GM12891 (cell line): ENCODE data around the gene PDE6A.
A peak's percentile ranks its signal among the peaks of the same experiment; 100 is the strongest.

Experiments
- DNase-seq: peaks from one replicate; pipeline ENCODE4 v3.0.0; 2011; ENCODE audit warnings: low spot score; ENCODE audit not compliant: insufficient read length
- FAIRE-seq: peaks from 2 replicates; lab custom pipeline; 2011; peaks lifted over from hg19 to GRCh38; lab: Jason Lieb, UNC
- PAX5 ChIP-seq: IDR thresholded peaks from 2 replicates; pipeline ENCODE4 v1.6.1; 2011; ENCODE audit warnings: low read length, moderate library complexity, mild to moderate bottlenecking; ENCODE audit not compliant: insufficient read depth, severe bottlenecking
- POLR2A ChIP-seq: IDR thresholded peaks from 2 replicates; pipeline ENCODE4 v1.6.1; 2011; ENCODE audit warnings: low read depth, low read length, control low read depth
- POLR2AphosphoS5 ChIP-seq: IDR thresholded peaks from 2 replicates; pipeline ENCODE4 v1.6.1; 2011; ENCODE audit warnings: low read depth, low read length, control low read depth
- POU2F2 ChIP-seq: IDR thresholded peaks from 2 replicates; pipeline ENCODE4 v1.6.1; 2011; ENCODE audit warnings: low read depth, mild to moderate bottlenecking, control low read depth, low read length, moderate library complexity
- SPI1 ChIP-seq: IDR thresholded peaks from 2 replicates; pipeline ENCODE4 v1.6.1; 2011; ENCODE audit warnings: low read depth, low read length, control low read depth
- TAF1 ChIP-seq: IDR thresholded peaks from 2 replicates; pipeline ENCODE4 v1.6.1; 2011; ENCODE audit warnings: low read depth, low read length, control low read depth

PDE6A gene

GRCh38 chr5:149822301-149822700 lies 122.3 kb downstream of the PDE6A start:
- FAIRE-seq, result no peak
- TF ChIP-seq TAF1 (no peak), POLR2AphosphoS5 (no peak), POU2F2 (no peak), PAX5 (no peak), POLR2A (no peak), SPI1 (no peak)

GRCh38 chr5:149820536-149821510 lies 123.8 kb downstream of the PDE6A start:
- no peak for DNase-seq
- TF ChIP-seq POLR2A (no peak), POLR2AphosphoS5 (no peak), POU2F2 (no peak), PAX5 (no peak), TAF1 (no peak), SPI1 (no peak)
- FAIRE-seq, result no peak

More at GRCh38 chr5:149822301-149822700, 122.3 kb downstream of the PDE6A start:
- no peak for DNase-seq

- no peak for TF ChIP-seq PAX5
- TF ChIP-seq SPI1, result no peak
- TF ChIP-seq POLR2AphosphoS5, result no peak
- TF ChIP-seq POU2F2, result no peak
- no peak for TF ChIP-seq TAF1
- no peak for TF ChIP-seq POLR2A
- DNase-seq, result no peak
- FAIRE-seq, result no peak
Measured at GRCh38 chr5:149820012-149820411, 124.6 kb downstream of the PDE6A start.

GRCh38 chr5:149818116-149818515 lies 126.5 kb downstream of the PDE6A start:
- DNase-seq (no peak), FAIRE-seq (peak; percentile 28)
- TF ChIP-seq POLR2AphosphoS5 (no peak), PAX5 (no peak), POLR2A (no peak), TAF1 (no peak), POU2F2 (no peak), SPI1 (no peak)

GRCh38 chr5:149817539-149818060 lies 127.0 kb downstream of the PDE6A start:
- FAIRE-seq (peak; percentile 13), DNase-seq (no peak)
- no peak for TF ChIP-seq POU2F2
- no peak for TF ChIP-seq POLR2AphosphoS5
- TF ChIP-seq SPI1, result no peak
- TF ChIP-seq PAX5, result no peak
- no peak for TF ChIP-seq POLR2A
- no peak for TF ChIP-seq TAF1

- peak; percentile 23 for FAIRE-seq
- TF ChIP-seq TAF1 (no peak), POU2F2 (no peak)
- no peak for DNase-seq
Measured at GRCh38 chr5:149816661-149817060, 127.9 kb downstream of the PDE6A start.

- TF ChIP-seq SPI1 (no peak), POLR2AphosphoS5 (no peak)
- FAIRE-seq (no peak), DNase-seq (no peak)
Measured at GRCh38 chr5:149811453-149811852, 133.1 kb downstream of the PDE6A start.

- no peak for DNase-seq
Measured at GRCh38 chr5:149810856-149811255, 133.7 kb downstream of the PDE6A start.

GRCh38 chr5:149809931-149810691 lies 134.5 kb downstream of the PDE6A start:
- DNase-seq (no peak), FAIRE-seq (no peak)

More at GRCh38 chr5:149810856-149811255, 133.7 kb downstream of the PDE6A start:
- FAIRE-seq, result no peak
- TF ChIP-seq TAF1, result no peak
- TF ChIP-seq SPI1, result no peak
- TF ChIP-seq POLR2A, result no peak
- TF ChIP-seq POU2F2, result no peak
- TF ChIP-seq POLR2AphosphoS5, result no peak

More at GRCh38 chr5:149809931-149810691, 134.5 kb downstream of the PDE6A start:
- TF ChIP-seq POLR2A (no peak), SPI1 (no peak), TAF1 (no peak), PAX5 (no peak), POLR2AphosphoS5 (no peak), POU2F2 (no peak)
